HEK293 (cell line): ENCODE measurements around the gene SMIM38.

ENCODE experiments used
- SCRT1 ChIP-seq: fragments of 450-650 bp; formaldehyde crosslinking; IDR thresholded peaks from 2 replicates; pipeline ENCODE4 v1.5.1; 2016; ENCODE audit warnings: missing biosample characterization, missing genetic modification characterization, borderline replicate concordance
- SCRT2 ChIP-seq: fragments of 450-650 bp; formaldehyde crosslinking; IDR thresholded peaks from 2 replicates; pipeline ENCODE4 v1.5.1; 2016; ENCODE audit warnings: missing biosample characterization, missing genetic modification characterization
- ZNF114 ChIP-seq: fragments of 450-650 bp; formaldehyde crosslinking; IDR thresholded peaks from 2 replicates; pipeline ENCODE4 v1.5.0; 2017; ENCODE audit warnings: missing biosample characterization, missing genetic modification characterization
- ZNF19 ChIP-seq: fragments of 450-650 bp; formaldehyde crosslinking; IDR thresholded peaks from 2 replicates; pipeline ENCODE4; 2016; ENCODE audit warnings: missing biosample characterization, missing genetic modification characterization, low read depth
- ZNF501 ChIP-seq: fragments of 450-650 bp; formaldehyde crosslinking; IDR thresholded peaks from 2 replicates; pipeline ENCODE4 v1.5.1; 2016; ENCODE audit warnings: missing biosample characterization, missing genetic modification characterization
- TF ChIP-seq, protein P1 (sequence below): sonication (generic); formaldehyde crosslinking; IDR thresholded peaks from 2 replicates; pipeline ENCODE4 v1.8.1; 2022; ENCODE audit warnings: mild to moderate bottlenecking, moderate library complexity, missing genetic modification reagents
- TF ChIP-seq, protein P2 (sequence below): fragments of 450-650 bp; formaldehyde crosslinking; IDR thresholded peaks from 2 replicates; pipeline ENCODE4 v1.5.1; 2016; ENCODE audit warnings: missing biosample characterization, missing genetic modification characterization
- TF ChIP-seq, protein P3 (sequence below): fragments of 450-650 bp; formaldehyde crosslinking; IDR thresholded peaks from 2 replicates; pipeline ENCODE4 v1.5.1; 2016; ENCODE audit warnings: missing biosample characterization, missing genetic modification characterization
- TF ChIP-seq, protein P4 (sequence below): fragments of 450-650 bp; formaldehyde crosslinking; IDR thresholded peaks from 2 replicates; pipeline ENCODE4 v1.5.1; 2016; ENCODE audit warnings: missing biosample characterization, missing genetic modification characterization, low read depth
- TF ChIP-seq, protein P5 (sequence below): fragments of 450-650 bp; IDR thresholded peaks from 2 replicates; pipeline ENCODE4 v1.5.1; 2018; ENCODE audit warnings: missing biosample characterization, missing genetic modification characterization

DNA sequence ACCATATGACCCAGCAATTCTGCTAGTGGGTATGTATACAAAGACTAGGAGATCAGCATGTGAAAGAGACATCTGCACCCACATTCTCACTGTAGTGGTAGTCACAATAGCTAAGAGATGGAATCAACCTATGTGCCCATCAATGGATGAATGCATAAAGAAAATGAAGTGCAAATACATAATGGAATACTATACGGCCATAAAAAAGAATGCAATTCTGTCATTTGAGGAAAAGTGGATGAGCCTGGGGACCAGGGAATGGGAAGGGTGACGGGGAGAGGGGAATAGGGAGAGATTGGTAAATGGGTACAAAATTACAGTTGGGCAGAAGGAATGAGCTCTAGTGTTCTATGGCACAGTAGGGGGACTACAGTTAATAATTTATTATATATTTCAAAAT, 26.7 kb upstream of the SMIM38 start:
- TF ChIP-seq ZNF19 (tag by site-specific recombination) (no peak), ZNF114 (tag by site-specific recombination) (no peak), SCRT2 (tag by site-specific recombination) (no peak), SCRT1 (no peak), ZNF501 (tag by site-specific recombination) (no peak)
- TF ChIP-seq, protein P1, sequence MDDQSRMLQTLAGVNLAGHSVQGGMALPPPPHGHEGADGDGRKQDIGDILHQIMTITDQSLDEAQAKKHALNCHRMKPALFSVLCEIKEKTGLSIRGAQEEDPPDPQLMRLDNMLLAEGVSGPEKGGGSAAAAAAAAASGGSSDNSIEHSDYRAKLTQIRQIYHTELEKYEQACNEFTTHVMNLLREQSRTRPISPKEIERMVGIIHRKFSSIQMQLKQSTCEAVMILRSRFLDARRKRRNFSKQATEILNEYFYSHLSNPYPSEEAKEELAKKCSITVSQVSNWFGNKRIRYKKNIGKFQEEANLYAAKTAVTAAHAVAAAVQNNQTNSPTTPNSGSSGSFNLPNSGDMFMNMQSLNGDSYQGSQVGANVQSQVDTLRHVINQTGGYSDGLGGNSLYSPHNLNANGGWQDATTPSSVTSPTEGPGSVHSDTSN: no peak
- TF ChIP-seq, protein P2, sequence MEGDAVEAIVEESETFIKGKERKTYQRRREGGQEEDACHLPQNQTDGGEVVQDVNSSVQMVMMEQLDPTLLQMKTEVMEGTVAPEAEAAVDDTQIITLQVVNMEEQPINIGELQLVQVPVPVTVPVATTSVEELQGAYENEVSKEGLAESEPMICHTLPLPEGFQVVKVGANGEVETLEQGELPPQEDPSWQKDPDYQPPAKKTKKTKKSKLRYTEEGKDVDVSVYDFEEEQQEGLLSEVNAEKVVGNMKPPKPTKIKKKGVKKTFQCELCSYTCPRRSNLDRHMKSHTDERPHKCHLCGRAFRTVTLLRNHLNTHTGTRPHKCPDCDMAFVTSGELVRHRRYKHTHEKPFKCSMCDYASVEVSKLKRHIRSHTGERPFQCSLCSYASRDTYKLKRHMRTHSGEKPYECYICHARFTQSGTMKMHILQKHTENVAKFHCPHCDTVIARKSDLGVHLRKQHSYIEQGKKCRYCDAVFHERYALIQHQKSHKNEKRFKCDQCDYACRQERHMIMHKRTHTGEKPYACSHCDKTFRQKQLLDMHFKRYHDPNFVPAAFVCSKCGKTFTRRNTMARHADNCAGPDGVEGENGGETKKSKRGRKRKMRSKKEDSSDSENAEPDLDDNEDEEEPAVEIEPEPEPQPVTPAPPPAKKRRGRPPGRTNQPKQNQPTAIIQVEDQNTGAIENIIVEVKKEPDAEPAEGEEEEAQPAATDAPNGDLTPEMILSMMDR (tag by site-specific recombination): no peak
- TF ChIP-seq, protein P3, sequence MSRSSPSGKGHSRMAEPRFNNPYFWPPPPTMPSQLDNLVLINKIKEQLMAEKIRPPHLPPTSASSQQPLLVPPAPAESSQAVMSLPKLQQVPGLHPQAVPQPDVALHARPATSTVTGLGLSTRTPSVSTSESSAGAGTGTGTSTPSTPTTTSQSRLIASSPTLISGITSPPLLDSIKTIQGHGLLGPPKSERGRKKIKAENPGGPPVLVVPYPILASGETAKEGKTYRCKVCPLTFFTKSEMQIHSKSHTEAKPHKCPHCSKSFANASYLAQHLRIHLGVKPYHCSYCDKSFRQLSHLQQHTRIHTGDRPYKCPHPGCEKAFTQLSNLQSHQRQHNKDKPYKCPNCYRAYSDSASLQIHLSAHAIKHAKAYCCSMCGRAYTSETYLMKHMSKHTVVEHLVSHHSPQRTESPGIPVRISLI (tag by site-specific recombination): no peak
- TF ChIP-seq, protein P4, sequence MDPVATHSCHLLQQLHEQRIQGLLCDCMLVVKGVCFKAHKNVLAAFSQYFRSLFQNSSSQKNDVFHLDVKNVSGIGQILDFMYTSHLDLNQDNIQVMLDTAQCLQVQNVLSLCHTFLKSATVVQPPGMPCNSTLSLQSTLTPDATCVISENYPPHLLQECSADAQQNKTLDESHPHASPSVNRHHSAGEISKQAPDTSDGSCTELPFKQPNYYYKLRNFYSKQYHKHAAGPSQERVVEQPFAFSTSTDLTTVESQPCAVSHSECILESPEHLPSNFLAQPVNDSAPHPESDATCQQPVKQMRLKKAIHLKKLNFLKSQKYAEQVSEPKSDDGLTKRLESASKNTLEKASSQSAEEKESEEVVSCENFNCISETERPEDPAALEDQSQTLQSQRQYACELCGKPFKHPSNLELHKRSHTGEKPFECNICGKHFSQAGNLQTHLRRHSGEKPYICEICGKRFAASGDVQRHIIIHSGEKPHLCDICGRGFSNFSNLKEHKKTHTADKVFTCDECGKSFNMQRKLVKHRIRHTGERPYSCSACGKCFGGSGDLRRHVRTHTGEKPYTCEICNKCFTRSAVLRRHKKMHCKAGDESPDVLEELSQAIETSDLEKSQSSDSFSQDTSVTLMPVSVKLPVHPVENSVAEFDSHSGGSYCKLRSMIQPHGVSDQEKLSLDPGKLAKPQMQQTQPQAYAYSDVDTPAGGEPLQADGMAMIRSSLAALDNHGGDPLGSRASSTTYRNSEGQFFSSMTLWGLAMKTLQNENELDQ: no peak
- TF ChIP-seq, protein P5, sequence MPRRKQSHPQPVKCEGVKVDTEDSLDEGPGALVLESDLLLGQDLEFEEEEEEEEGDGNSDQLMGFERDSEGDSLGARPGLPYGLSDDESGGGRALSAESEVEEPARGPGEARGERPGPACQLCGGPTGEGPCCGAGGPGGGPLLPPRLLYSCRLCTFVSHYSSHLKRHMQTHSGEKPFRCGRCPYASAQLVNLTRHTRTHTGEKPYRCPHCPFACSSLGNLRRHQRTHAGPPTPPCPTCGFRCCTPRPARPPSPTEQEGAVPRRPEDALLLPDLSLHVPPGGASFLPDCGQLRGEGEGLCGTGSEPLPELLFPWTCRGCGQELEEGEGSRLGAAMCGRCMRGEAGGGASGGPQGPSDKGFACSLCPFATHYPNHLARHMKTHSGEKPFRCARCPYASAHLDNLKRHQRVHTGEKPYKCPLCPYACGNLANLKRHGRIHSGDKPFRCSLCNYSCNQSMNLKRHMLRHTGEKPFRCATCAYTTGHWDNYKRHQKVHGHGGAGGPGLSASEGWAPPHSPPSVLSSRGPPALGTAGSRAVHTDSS: no peak
